ENCODE results near the gene AASDHPPT.

The AASDHPPT gene

GRCh38 chr11:106132582-106133354 is 55.3 kb downstream of the AASDHPPT start:
- ATAC-seq = no peak
- TF ChIP-seq TOX (CRISPR knock-in tag; IDR thresholded peaks at IDR 0.05; ENCODE audit: borderline replicate concordance) (no peak), TCF4 (CRISPR knock-in tag; IDR thresholded peaks at IDR 0.05; ENCODE audit: borderline replicate concordance) (no peak), ZNF70 (CRISPR knock-in tag; IDR thresholded peaks at IDR 0.05) (no peak), TSHZ2 (CRISPR knock-in tag; IDR thresholded peaks at IDR 0.05) (no peak), ESRRG (CRISPR knock-in tag; IDR thresholded peaks at IDR 0.05) (no peak), SNAI2 (CRISPR knock-in tag; IDR thresholded peaks at IDR 0.05) (no peak), ZFP3 (CRISPR knock-in tag; IDR thresholded peaks at IDR 0.05) (no peak), ZNF565 (CRISPR knock-in tag; conservative IDR thresholded peaks at IDR 0.05; ENCODE audit: low read depth) (no peak), ISL1 (CRISPR knock-in tag; IDR thresholded peaks at IDR 0.05) (no peak), ZC3H10 (CRISPR knock-in tag; IDR thresholded peaks at IDR 0.05) (no peak), ZFP30 (CRISPR knock-in tag; IDR thresholded peaks at IDR 0.05) (no peak), ARNTL (CRISPR knock-in tag; IDR thresholded peaks at IDR 0.05; ENCODE audit: borderline replicate concordance, low read depth) (no peak)

GRCh38 chr11:106133529-106133928 is 56.1 kb downstream of the AASDHPPT start:
- ATAC-seq = 0 out of 3 replicates have a peak, but pooled peaks have one; percentile 40
- TF ChIP-seq ZNF70 (CRISPR knock-in tag; IDR thresholded peaks at IDR 0.05) (no peak), SNAI2 (CRISPR knock-in tag; IDR thresholded peaks at IDR 0.05) (no peak), ESRRG (CRISPR knock-in tag; IDR thresholded peaks at IDR 0.05) (no peak), CSRNP3 (CRISPR knock-in tag; IDR thresholded peaks at IDR 0.05) (no peak), CSDC2 (CRISPR knock-in tag; IDR thresholded peaks at IDR 0.05) (no peak), ZNF565 (CRISPR knock-in tag; conservative IDR thresholded peaks at IDR 0.05; ENCODE audit: low read depth) (no peak), ZFP30 (CRISPR knock-in tag; IDR thresholded peaks at IDR 0.05) (no peak), PPARA (CRISPR knock-in tag; IDR thresholded peaks at IDR 0.05; ENCODE audit: borderline replicate concordance) (no peak), GLIS3 (CRISPR knock-in tag; IDR thresholded peaks at IDR 0.05) (no peak), CREB5 (CRISPR knock-in tag; IDR thresholded peaks at IDR 0.05; ENCODE audit: low read depth) (no peak), PATZ1 (CRISPR knock-in tag; IDR thresholded peaks at IDR 0.05; ENCODE audit: borderline replicate concordance) (no peak), OSR1 (CRISPR knock-in tag; IDR thresholded peaks at IDR 0.05) (no peak), RARB (CRISPR knock-in tag; IDR thresholded peaks at IDR 0.05) (no peak)

GRCh38 chr11:106137061-106137460 is 59.6 kb downstream of the AASDHPPT start:
- ATAC-seq = peak; percentile 43; the same call in 1 of the 3 replicates
- TF ChIP-seq CREB5 (CRISPR knock-in tag; IDR thresholded peaks at IDR 0.05; ENCODE audit: low read depth) (no peak), PATZ1 (CRISPR knock-in tag; IDR thresholded peaks at IDR 0.05; ENCODE audit: borderline replicate concordance) (no peak), OSR1 (CRISPR knock-in tag; IDR thresholded peaks at IDR 0.05) (no peak), TCF4 (CRISPR knock-in tag; IDR thresholded peaks at IDR 0.05; ENCODE audit: borderline replicate concordance) (no peak), TOX (CRISPR knock-in tag; IDR thresholded peaks at IDR 0.05; ENCODE audit: borderline replicate concordance) (no peak), ZFP30 (CRISPR knock-in tag; IDR thresholded peaks at IDR 0.05) (no peak), PPARA (CRISPR knock-in tag; IDR thresholded peaks at IDR 0.05; ENCODE audit: borderline replicate concordance) (no peak), ZNF565 (CRISPR knock-in tag; conservative IDR thresholded peaks at IDR 0.05; ENCODE audit: low read depth) (no peak), ZC3H10 (CRISPR knock-in tag; IDR thresholded peaks at IDR 0.05) (no peak), ZNF8 (CRISPR knock-in tag; IDR thresholded peaks at IDR 0.05) (no peak), ESRRG (CRISPR knock-in tag; IDR thresholded peaks at IDR 0.05) (no peak), RARB (CRISPR knock-in tag; IDR thresholded peaks at IDR 0.05) (no peak), BACH2 (CRISPR knock-in tag; IDR thresholded peaks at IDR 0.05; ENCODE audit: borderline replicate concordance) (no peak), ZNF70 (CRISPR knock-in tag; IDR thresholded peaks at IDR 0.05) (no peak), CSRNP3 (CRISPR knock-in tag; IDR thresholded peaks at IDR 0.05) (no peak)

All from SK-N-SH treated with all-trans-retinoic acid at 6 μM for 48 hours (cell line).